Subcutaneous adipose tissue (tissue), 4 donors: ENCODE results near the gene BPIFB3. TPM values are rescaled to one million over a fixed set of nuclear protein-coding genes. Genes with fewer than 3 reads are reported as not detected.

Source experiments
- CTCF ChIP-seq: fragments of 450-650 bp; IDR thresholded peaks from one replicate; pipeline ENCODE4 v1.5.1; 2016; ENCODE audit warnings: low read depth, mild to moderate bottlenecking, control low read depth, antibody characterized with exemption, moderate library complexity
- total RNA-seq, 4 donors: library from RNA; depleted of rRNA; stranded (reverse); fragments of >200 nt; gene quantifications; one replicate each; pipeline ENCODE4 v1.1.0, GENCODE V29; 2016

The BPIFB3 gene
- total RNA-seq, 4 donors from 2014 or later = not detected

GRCh38 chr20:33028875-33029274 lies 24.8 kb upstream of the BPIFB3 start:
- no peak for TF ChIP-seq CTCF

DNA sequence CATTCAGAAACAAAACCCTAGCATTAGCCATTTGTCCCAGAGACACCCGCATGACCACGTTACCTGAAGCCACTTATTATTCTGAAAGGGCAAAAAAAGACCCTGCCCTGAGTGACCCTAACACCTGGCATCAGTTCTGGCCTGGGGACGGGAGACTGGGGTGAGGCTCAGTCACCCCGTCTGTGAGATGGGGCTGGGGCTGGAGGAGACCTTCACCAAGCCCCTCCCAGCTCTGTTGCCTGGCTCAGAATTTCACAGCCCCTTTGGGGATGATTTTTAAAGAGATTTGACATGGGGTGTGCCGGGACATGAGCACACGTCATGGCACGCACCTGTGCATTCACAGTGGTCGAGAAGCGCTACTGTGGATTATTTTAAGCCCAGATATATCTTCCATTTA lies 23.6 kb upstream of the BPIFB3 start:
- no peak for TF ChIP-seq CTCF

GRCh38 chr20:33030569-33030968 lies 23.1 kb upstream of the BPIFB3 start:
- no peak for TF ChIP-seq CTCF

DNA sequence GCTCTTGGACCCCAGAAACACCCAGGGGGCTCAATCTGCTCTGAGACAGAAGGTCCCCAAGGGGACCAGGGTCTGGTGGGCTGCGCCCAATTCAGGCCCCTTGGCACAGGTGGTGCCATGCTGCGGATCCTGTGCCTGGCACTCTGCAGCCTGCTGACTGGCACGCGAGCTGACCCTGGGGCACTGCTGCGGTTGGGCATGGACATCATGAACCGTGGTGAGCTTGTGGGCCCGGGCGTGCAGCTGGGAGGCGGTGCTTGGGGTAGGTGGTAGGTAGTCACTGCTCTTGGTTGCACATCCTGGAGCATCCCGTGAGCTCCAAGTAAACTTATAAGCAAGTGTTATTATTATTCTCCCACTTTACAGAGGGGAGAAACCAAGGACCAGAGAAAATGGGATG lies 22.2 kb upstream of the BPIFB3 start, which contains the start of gene BPIFB6:
TSS of gene BPIFB6 (plus strand) at position 118 of the 400 bp plus-strand sequence. CDS start at position 118, 0 bp downstream.
- TF ChIP-seq CTCF = no peak

GRCh38 chr20:33032555-33032954 lies 21.1 kb upstream of the BPIFB3 start:
- TF ChIP-seq CTCF = no peak

- no peak for TF ChIP-seq CTCF
Measured at GRCh38 chr20:33033381-33033780, 20.3 kb upstream of the BPIFB3 start.

DNA sequence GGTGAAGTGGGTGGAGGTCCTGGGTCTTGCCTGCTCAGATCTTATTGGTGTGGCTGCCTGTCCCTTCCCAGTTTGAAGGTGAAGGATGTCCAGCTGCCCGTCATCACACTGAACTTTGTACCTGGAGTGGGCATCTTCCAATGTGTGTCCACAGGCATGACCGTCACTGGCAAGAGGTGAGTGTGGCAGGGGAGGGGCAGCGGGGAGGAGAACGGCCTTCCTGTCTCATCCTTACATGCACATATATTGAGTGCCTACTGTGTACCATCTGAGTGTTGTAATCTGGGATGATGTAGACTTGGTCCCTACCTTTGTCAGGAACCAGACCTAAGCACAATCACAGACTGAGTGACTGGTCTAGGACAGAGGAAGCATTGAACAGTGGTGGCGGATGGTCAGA lies 19.6 kb upstream of the BPIFB3 start:
- no peak for TF ChIP-seq CTCF
